CD4-positive, alpha-beta T cell treated with Interleukin-15 for 1 hour (primary cell): ENCODE data around the gene FN1.
"Not testable (repeated sequence)": the region's sequence is repeated elsewhere in the genome, so short reads cannot be mapped to it uniquely, and the experiment has no call there.

Experiments used
- DNase-seq: peaks from one replicate; pipeline ENCODE4 v3.0.0-alpha.2; 2020

FN1 gene

DNA sequence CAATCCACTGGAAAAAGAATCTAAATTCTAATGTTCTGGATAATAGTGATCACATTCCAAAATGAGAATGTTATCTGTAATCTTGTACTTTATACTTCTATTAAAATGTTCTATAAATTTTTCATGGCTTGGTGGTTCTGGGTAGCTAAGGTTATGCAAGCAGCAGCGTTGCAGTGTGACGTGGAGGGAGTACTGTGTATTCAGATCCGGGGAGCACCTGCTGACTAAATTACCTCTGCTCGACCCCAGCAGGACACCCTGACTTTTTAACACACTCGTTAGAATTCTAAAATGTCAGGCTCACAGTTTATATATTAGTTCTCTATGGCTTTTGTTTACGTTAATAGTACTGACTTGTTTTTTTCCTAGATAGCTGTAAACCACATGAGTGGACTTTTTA lies 111.1 kb downstream of the FN1 start:
- DNase-seq, result no peak

- DNase-seq, result no peak
Observed at GRCh38 chr2:215320679-215321078, 115.2 kb downstream of the FN1 start.

DNA sequence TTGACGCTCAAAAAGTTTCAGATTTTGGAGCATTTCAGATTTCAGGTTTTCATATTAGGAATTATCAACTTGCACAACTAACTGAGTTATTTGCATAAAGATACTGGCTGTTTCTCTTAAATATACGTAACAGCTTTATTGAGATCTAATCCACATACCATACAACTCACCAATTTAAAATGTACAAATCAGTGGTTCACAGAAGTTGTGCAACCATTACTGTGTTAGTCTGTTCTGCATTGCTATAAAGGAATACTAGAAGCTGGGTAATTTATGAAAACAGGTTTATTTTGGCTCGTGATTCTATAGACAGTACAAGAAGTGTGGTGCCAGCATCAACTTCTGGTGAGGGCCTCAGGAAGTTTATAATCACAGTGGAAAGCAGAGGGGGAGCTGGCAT lies 115.8 kb downstream of the FN1 start:
- no peak for DNase-seq

- DNase-seq, result no peak
Observed at GRCh38 chr2:215319500-215319899, 116.4 kb downstream of the FN1 start.

DNA sequence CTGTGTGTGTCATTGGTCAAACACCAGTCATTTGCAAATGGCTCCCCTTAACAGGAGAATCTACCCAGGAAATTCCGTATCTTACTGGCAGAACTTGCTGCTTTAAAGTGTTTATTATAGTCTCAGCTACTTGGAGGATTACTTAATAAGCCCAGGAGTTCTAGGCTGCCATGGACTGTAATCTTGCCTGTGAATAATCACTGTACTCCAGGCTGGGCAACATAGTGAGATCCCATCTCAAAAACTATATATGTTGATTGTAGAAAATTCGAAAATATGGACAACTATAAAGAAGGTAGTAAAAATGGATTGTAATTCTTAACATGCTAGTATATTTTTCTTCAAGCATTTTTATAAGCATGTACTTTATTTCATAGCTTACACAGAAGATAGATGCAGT lies 119.5 kb downstream of the FN1 start:
- no peak for DNase-seq

DNA sequence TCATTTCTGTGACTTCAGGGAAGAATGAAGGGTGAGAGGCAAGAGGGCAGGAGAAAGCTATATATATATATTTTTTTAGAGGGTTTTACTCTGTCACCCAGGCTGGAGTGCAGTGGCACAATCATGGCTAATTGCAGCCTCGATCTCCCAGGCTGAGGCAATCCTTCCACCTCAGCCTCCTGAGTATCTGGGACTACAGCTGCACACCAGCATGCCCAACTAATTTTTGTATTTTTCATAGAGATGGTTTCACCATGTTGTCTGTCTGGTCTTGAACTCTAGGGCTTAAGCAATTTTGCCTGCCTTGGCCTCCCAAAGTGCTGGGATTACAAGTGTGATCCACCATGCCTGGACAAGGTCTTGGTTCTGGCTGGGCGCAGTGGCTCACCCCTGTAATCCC lies 120.6 kb downstream of the FN1 start:
- DNase-seq, result no peak

GRCh38 chr2:215314896-215315295 lies 121.0 kb downstream of the FN1 start:
- DNase-seq, result no peak

- no peak for DNase-seq
Observed at GRCh38 chr2:215313255-215313613, 122.6 kb downstream of the FN1 start.

- DNase-seq, result peak; percentile 87
Observed at GRCh38 chr2:215311625-215312396, 124.1 kb downstream of the FN1 start, which contains the start of gene ATIC. Gene ATIC, plus strand, starts transcription at chr2:215312059. Its CDS starts 84 bp downstream, at chr2:215312143.

- DNase-seq, result not testable (repeated sequence)
Observed at GRCh38 chr2:215311259-215311624, 124.6 kb downstream of the FN1 start.
